Dedifferentiated amniotic fluid mesenchymal stem cell (primary cell): Measurements from ENCODE around the gene FLG.
"Not testable (repeated sequence)": the region's sequence is repeated elsewhere in the genome, so short reads cannot be mapped to it uniquely, and the experiment has no call there.

Experiments used
- DNase-seq: peaks from one replicate; pipeline ENCODE4 v3.0.0-alpha.2; 2016; ENCODE audit errors: extremely low spot score

Gene FLG

GRCh38 chr1:152303139-152303872, 21.7 kb downstream of the FLG start:
- DNase-seq: not testable (repeated sequence)

GRCh38 chr1:152256394-152256793, 68.6 kb downstream of the FLG start:
- DNase-seq: not testable (repeated sequence)
